ENCODE measurements around the gene THADA.
A peak's percentile ranks its signal among the peaks of the same experiment; 100 is the strongest.

THADA gene

GRCh38 chr2:43221124-43221762, 374.6 kb downstream of the THADA start:
- no peak for TF ChIP-seq CTCF (IDR thresholded peaks at IDR 0.05; ENCODE audit: insufficient read depth, low read depth, low read length, missing control alignments)
- peak overlapping the region; percentile 91 for H3K4me3 ChIP-seq (ENCODE audit: low read depth, low read length)
- DNase-seq (ENCODE audit: low read depth) = peak; percentile 44

- peak overlapping the region; percentile 91 for H3K4me3 ChIP-seq (ENCODE audit: low read depth, low read length)
- TF ChIP-seq CTCF (IDR thresholded peaks at IDR 0.05; ENCODE audit: insufficient read depth, low read depth, low read length, missing control alignments) = no peak
- DNase-seq (ENCODE audit: low read depth) = no peak
These were observed 375.1 kb downstream of the THADA start for GRCh38 chr2:43220760-43221123.

- no peak for TF ChIP-seq CTCF (IDR thresholded peaks at IDR 0.05; ENCODE audit: insufficient read depth, low read depth, low read length, missing control alignments)
- no peak for DNase-seq (ENCODE audit: low read depth)
- H3K4me3 ChIP-seq (ENCODE audit: low read depth, low read length) = peak overlapping the region; percentile 91
These were observed 375.5 kb downstream of the THADA start for GRCh38 chr2:43220229-43220751.

GRCh38 chr2:43219383-43220228, 376.2 kb downstream of the THADA start:
- peak; percentile 96 for DNase-seq (ENCODE audit: low read depth)
- peak; percentile 7 for TF ChIP-seq CTCF (IDR thresholded peaks at IDR 0.05; ENCODE audit: insufficient read depth, low read depth, low read length, missing control alignments)

GRCh38 chr2:43218702-43219382, 377.0 kb downstream of the THADA start:
- DNase-seq (ENCODE audit: low read depth) = peak; percentile 87
- H3K4me3 ChIP-seq (ENCODE audit: low read depth, low read length) = peak overlapping the region; percentile 91
- no peak for TF ChIP-seq CTCF (IDR thresholded peaks at IDR 0.05; ENCODE audit: insufficient read depth, low read depth, low read length, missing control alignments)

More at GRCh38 chr2:43219383-43220228, 376.2 kb downstream of the THADA start:
- H3K4me3 ChIP-seq (ENCODE audit: low read depth, low read length) = peak overlapping the region; percentile 91

- DNase-seq (ENCODE audit: low read depth) = no peak
- H3K4me3 ChIP-seq (ENCODE audit: low read depth, low read length) = peak overlapping the region; percentile 91
- no peak for TF ChIP-seq CTCF (IDR thresholded peaks at IDR 0.05; ENCODE audit: insufficient read depth, low read depth, low read length, missing control alignments)
These were observed 377.6 kb downstream of the THADA start for GRCh38 chr2:43218155-43218701.

Measured in GM12865 (cell line).